Vagina (tissue), 2 donors: ENCODE measurements around the gene YWHAG.

Experiments
- POLR2A ChIP-seq, 2 donors: fragments of 450-650 bp; IDR thresholded peaks; one replicate each; pipeline ENCODE4 v1.6.1; 2017; ENCODE audit warnings: antibody characterized with exemption in 2 of 2, mild to moderate bottlenecking in 2 of 2, moderate library complexity in 2 of 2
- POLR2AphosphoS5 ChIP-seq, 2 donors: sonication (generic); formaldehyde crosslinking; IDR thresholded peaks; one replicate each; pipeline ENCODE4 v1.9.0; 2017; ENCODE audit warnings: antibody characterized with exemption in 2 of 2, mild to moderate bottlenecking in 2 of 2, low read depth in 1 of 2; ENCODE audit not compliant: insufficient read depth in 1 of 2
- TF ChIP-seq, protein P1 (sequence below), 3 experiments: fragments of 450-650 bp in 2 of 3; fragments of 200-600 bp in 1 of 3; sonication (generic) in 1 of 3; IDR thresholded peaks; one replicate each; pipeline ENCODE4 v1.5.1; 2017 to 2019; ENCODE audit warnings: antibody characterized with exemption in 3 of 3, mild to moderate bottlenecking in 2 of 3, moderate library complexity in 2 of 3

DNA sequence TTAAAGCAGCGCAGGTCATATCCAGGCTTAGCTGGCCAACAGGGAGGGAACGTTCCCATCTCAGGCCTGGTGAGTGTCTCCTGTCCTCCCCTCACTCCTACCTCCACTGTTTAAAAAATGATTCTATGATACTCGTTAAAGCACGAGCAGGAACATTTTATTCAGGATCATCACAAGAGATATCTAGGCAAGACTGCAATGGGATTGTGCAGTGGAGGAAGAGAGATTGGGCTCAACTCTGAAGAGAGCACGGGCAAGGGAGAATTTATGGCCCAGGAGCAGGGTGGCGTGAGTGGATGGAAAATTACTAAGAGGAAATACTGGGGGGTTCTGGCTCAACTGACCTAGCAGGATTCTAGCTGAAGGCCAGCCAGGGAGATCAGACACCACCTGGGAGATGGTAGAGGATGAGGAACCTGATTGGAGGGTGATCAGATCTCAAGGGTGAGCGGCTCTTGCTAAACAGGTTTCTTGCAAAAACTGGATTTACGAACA is 65.3 kb downstream of the YWHAG start:
- TF ChIP-seq, protein P1, sequence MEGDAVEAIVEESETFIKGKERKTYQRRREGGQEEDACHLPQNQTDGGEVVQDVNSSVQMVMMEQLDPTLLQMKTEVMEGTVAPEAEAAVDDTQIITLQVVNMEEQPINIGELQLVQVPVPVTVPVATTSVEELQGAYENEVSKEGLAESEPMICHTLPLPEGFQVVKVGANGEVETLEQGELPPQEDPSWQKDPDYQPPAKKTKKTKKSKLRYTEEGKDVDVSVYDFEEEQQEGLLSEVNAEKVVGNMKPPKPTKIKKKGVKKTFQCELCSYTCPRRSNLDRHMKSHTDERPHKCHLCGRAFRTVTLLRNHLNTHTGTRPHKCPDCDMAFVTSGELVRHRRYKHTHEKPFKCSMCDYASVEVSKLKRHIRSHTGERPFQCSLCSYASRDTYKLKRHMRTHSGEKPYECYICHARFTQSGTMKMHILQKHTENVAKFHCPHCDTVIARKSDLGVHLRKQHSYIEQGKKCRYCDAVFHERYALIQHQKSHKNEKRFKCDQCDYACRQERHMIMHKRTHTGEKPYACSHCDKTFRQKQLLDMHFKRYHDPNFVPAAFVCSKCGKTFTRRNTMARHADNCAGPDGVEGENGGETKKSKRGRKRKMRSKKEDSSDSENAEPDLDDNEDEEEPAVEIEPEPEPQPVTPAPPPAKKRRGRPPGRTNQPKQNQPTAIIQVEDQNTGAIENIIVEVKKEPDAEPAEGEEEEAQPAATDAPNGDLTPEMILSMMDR (IDR thresholded peaks at IDR 0.05): no peak
- TF ChIP-seq POLR2AphosphoS5 (IDR thresholded peaks at IDR 0.05; ENCODE audit: insufficient read depth in 1 of 2, low read depth in 1 of 2): no peak
- TF ChIP-seq POLR2A (IDR thresholded peaks at IDR 0.05): no peak
